PC-9 (cell line): ENCODE results near the gene C16orf46. TPM values are rescaled to one million over a fixed set of nuclear protein-coding genes. Genes with fewer than 3 reads are reported as not detected.

ENCODE experiments used
- BruUV-seq: library from RNA; stranded (reverse); fragments of 400-500 nt; replicated peaks from 2 replicates; lab custom pipeline; 2021; lab: Mats Ljungman, UMichigan
- CTCF ChIA-PET: fragments of 300-600 bp; sonication (Branson Sonifier 250); formaldehyde crosslinking; loops from one replicate; lab custom pipeline; 2022; ENCODE audit warnings: antibody characterized with exemption; lab: Charles Lee
- POLR2A ChIA-PET: fragments of 300-600 bp; sonication (Branson Sonifier 250); formaldehyde crosslinking; loops from one replicate; lab custom pipeline; 2022; ENCODE audit warnings: antibody characterized with exemption; ENCODE audit not compliant: unreplicated experiment; lab: Charles Lee
- DNase-seq, 2 experiments: peaks; one replicate each; pipeline versions ENCODE4 v3.0.0 to v3.0.0-alpha.2; 2015 to 2022; ENCODE audit warnings: mixed read lengths in 1 of 2
- H2AFZ ChIP-seq: fragments of 200-600 bp; sonication (generic); 2 replicates; pipeline ENCODE4 v1.8.1; 2017; ENCODE audit warnings: antibody characterized with exemption
- H3F3A ChIP-seq: fragments of 200-600 bp; sonication (generic); 2 replicates; pipeline ENCODE4 v1.8.1; 2017; ENCODE audit warnings: antibody characterized with exemption, mild to moderate bottlenecking, low read depth; ENCODE audit not compliant: insufficient read depth
- H3K27ac ChIP-seq: fragments of 200-600 bp; sonication (generic); 2 replicates; pipeline ENCODE4 v1.6.1; 2016; ENCODE audit warnings: mixed run types
- H3K27me3 ChIP-seq: fragments of 200-600 bp; sonication (generic); 2 replicates; pipeline ENCODE4 v1.6.1; 2016; ENCODE audit warnings: low read depth, mixed run types; ENCODE audit not compliant: insufficient read depth
- H3K36me3 ChIP-seq: fragments of 200-600 bp; sonication (generic); 2 replicates; pipeline ENCODE4 v1.6.1; 2016; ENCODE audit warnings: low read depth, mixed run types
- H3K4me1 ChIP-seq: fragments of 200-600 bp; sonication (generic); replicated peaks from 2 replicates; pipeline ENCODE4 v1.6.1; 2016; ENCODE audit warnings: mixed run types; ENCODE audit not compliant: insufficient read depth
- H3K4me2 ChIP-seq: fragments of 200-600 bp; sonication (generic); 2 replicates; pipeline ENCODE4 v1.6.1; 2017; ENCODE audit warnings: mixed run types
- H3K4me3 ChIP-seq: fragments of 200-600 bp; sonication (generic); 2 replicates; pipeline ENCODE4 v1.6.1; 2016; ENCODE audit warnings: mixed run types
- H3K79me2 ChIP-seq: fragments of 200-600 bp; sonication (generic); 2 replicates; pipeline ENCODE4 v1.6.1; 2017; ENCODE audit warnings: low read depth, mixed run types
- H3K9me2 ChIP-seq: fragments of 200-600 bp; sonication (generic); 2 replicates; pipeline ENCODE4 v1.8.1; 2017; ENCODE audit warnings: mild to moderate bottlenecking; ENCODE audit not compliant: insufficient read depth
- H3K9me3 ChIP-seq: fragments of 200-600 bp; sonication (generic); 2 replicates; pipeline ENCODE4 v1.8.1; 2016; ENCODE audit warnings: low read depth; ENCODE audit not compliant: insufficient read depth
- H4K20me1 ChIP-seq: fragments of 200-600 bp; sonication (generic); 2 replicates; pipeline ENCODE4 v1.8.1; 2017; ENCODE audit not compliant: insufficient read depth
- CTCF ChIP-seq: fragments of 200-600 bp; sonication (generic); conservative IDR thresholded peaks from 2 replicates; pipeline ENCODE4 v1.6.1; 2017; ENCODE audit warnings: mixed run types, antibody characterized with exemption, mild to moderate bottlenecking, moderate library complexity
- EZH2 ChIP-seq: fragments of 200-600 bp; sonication (generic); IDR thresholded peaks from 2 replicates; pipeline ENCODE4 v1.8.0; 2017; ENCODE audit warnings: antibody characterized with exemption, low read depth
- intact Hi-C: fragments of 100-400 bp; cut with micrococcal nuclease; formaldehyde crosslinking; loops from one replicate; pipeline ENCODE4 v1.10.0; 2022; ENCODE audit not compliant: unreplicated experiment
- total RNA-seq: library from RNA; stranded (reverse); gene quantifications from 2 replicates; pipeline ENCODE4 v1.2.3, GENCODE V29; 2021

The C16orf46 gene
- total RNA-seq, 1 experiment from 2014 or later = 0.92 TPM

GRCh38 chr16:81107511-81107910, 30.5 kb upstream of the C16orf46 start:
- peaks cover 17% of the 10 kb centered on the region for H3K4me1 ChIP-seq
- H2AFZ ChIP-seq = no peak overlapping the region
- ChIA-PET POLR2A (no interaction called here), CTCF (interaction anchor here (0.6 kb wide), 1 partner anchor 97 kb away, joined by 4 read pairs; no protein-coding TSS in a partner anchor)
- no peaks in the 10 kb centered on the region for H4K20me1 ChIP-seq
- TF ChIP-seq CTCF (no peak), EZH2 (no peak)
- H3K27me3 ChIP-seq = no peaks in the 10 kb centered on the region
- intact Hi-C loops = no loop called here
- H3K9me2 ChIP-seq = no peaks in the 10 kb centered on the region
- H3K4me3 ChIP-seq = no peak overlapping the region
- BruUV-seq = no TSS peak
- H3K9me3 ChIP-seq = no peaks in the 10 kb centered on the region
- DNase-seq = no peak
- no peaks in the 10 kb centered on the region for H3K36me3 ChIP-seq
- H3F3A ChIP-seq = peaks cover 12% of the 10 kb centered on the region
- H3K79me2 ChIP-seq = no peaks in the 10 kb centered on the region
- no peak overlapping the region for H3K4me2 ChIP-seq
- peak overlapping the region; percentile 8; the same call in 1 of the 2 replicates for H3K27ac ChIP-seq

GRCh38 chr16:81106826-81107503, 29.9 kb upstream of the C16orf46 start:
- H4K20me1 ChIP-seq = no peaks in the 10 kb centered on the region
- POLR2A ChIA-PET = no interaction called here

GRCh38 chr16:81105946-81106345, 28.9 kb upstream of the C16orf46 start:
- BruUV-seq = no TSS peak
- no peak overlapping the region for H2AFZ ChIP-seq
- no peak for TF ChIP-seq CTCF
- TF ChIP-seq EZH2 = no peak
- H3K27me3 ChIP-seq = no peaks in the 10 kb centered on the region
- H3K4me2 ChIP-seq = no peak overlapping the region
- H3K9me2 ChIP-seq = no peaks in the 10 kb centered on the region
- intact Hi-C loops = no loop called here
- CTCF ChIA-PET = no interaction called here
- H3K4me1 ChIP-seq = peaks cover 21% of the 10 kb centered on the region
- H3K36me3 ChIP-seq = no peaks in the 10 kb centered on the region
- DNase-seq = peak in 1 of 2 experiments; percentile 64
- H4K20me1 ChIP-seq = no peaks in the 10 kb centered on the region
- POLR2A ChIA-PET = no interaction called here
- peaks cover 12% of the 10 kb centered on the region for H3F3A ChIP-seq
- H3K9me3 ChIP-seq = no peaks in the 10 kb centered on the region
- H3K4me3 ChIP-seq = no peak overlapping the region
- no peak overlapping the region for H3K27ac ChIP-seq
- no peaks in the 10 kb centered on the region for H3K79me2 ChIP-seq

More at GRCh38 chr16:81106826-81107503, 29.9 kb upstream of the C16orf46 start:
- H3K9me2 ChIP-seq = no peaks in the 10 kb centered on the region
- TF ChIP-seq CTCF (no peak), EZH2 (no peak)
- peak overlapping the region; percentile 8; the same call in 1 of the 2 replicates for H3K27ac ChIP-seq
- no peak overlapping the region for H3K4me2 ChIP-seq
- H3K36me3 ChIP-seq = no peaks in the 10 kb centered on the region
- intact Hi-C loops = no loop called here
- H3K79me2 ChIP-seq = no peaks in the 10 kb centered on the region
- no peak overlapping the region for H3K4me3 ChIP-seq
- no peaks in the 10 kb centered on the region for H3K27me3 ChIP-seq
- H3K4me1 ChIP-seq = peaks cover 20% of the 10 kb centered on the region
- H2AFZ ChIP-seq = no peak overlapping the region
- DNase-seq = peak in 1 of 2 experiments; percentile 74
- CTCF ChIA-PET = interaction anchor here (0.6 kb wide), 1 partner anchor 98 kb away, joined by 4 read pairs; no protein-coding TSS in a partner anchor
- peaks cover 12% of the 10 kb centered on the region for H3F3A ChIP-seq
- H3K9me3 ChIP-seq = no peaks in the 10 kb centered on the region
- no TSS peak for BruUV-seq
